Subcutaneous abdominal adipose tissue (tissue), 5 donors: ENCODE results near the gene FLOT1.
"Not testable (repeated sequence)": the region's sequence is repeated elsewhere in the genome, so short reads cannot be mapped to it uniquely, and the experiment has no call there.

ENCODE experiments used
- H3K27ac ChIP-seq: one replicate; pipeline ENCODE4 v1.7.0; 2013; ENCODE audit warnings: low read depth, mild to moderate bottlenecking, inconsistent platforms, low read length, moderate library complexity
- H3K27me3 ChIP-seq, 5 donors: one replicate each; pipeline ENCODE4 v1.7.0; 2013; ENCODE audit warnings: low read length in 5 of 5, inconsistent platforms in 1 of 5; ENCODE audit not compliant: control insufficient read depth in 5 of 5, insufficient read depth in 4 of 5
- H3K36me3 ChIP-seq, 5 donors: one replicate each; pipeline ENCODE4 v1.7.0; 2013; ENCODE audit warnings: low read length in 5 of 5; ENCODE audit not compliant: control insufficient read depth in 5 of 5, insufficient read depth in 5 of 5
- H3K4me1 ChIP-seq, 5 donors: one replicate each; pipeline ENCODE4 v1.7.0; 2013; ENCODE audit warnings: low read length in 5 of 5, mild to moderate bottlenecking in 3 of 5, moderate library complexity in 1 of 5; ENCODE audit not compliant: control insufficient read depth in 5 of 5, insufficient read depth in 5 of 5
- H3K4me3 ChIP-seq, 5 donors: one replicate each; pipeline ENCODE4 v1.7.0; 2013; ENCODE audit warnings: low read length in 5 of 5, low read depth in 1 of 5
- H3K9ac ChIP-seq, 5 donors: one replicate each; pipeline ENCODE4 v1.7.0; 2013; ENCODE audit warnings: low read length in 5 of 5, mild to moderate bottlenecking in 4 of 5, moderate library complexity in 3 of 5
- H3K9me3 ChIP-seq, 5 donors: one replicate each; pipeline ENCODE4 v1.7.0; 2013; ENCODE audit warnings: low read length in 5 of 5; ENCODE audit not compliant: control insufficient read depth in 5 of 5
- donor health status: healthy.
- donor health status: healthy.
- donor health status: healthy.
- donor health status: healthy.
- donor health status: healthy.

FLOT1 gene

GRCh38 chr6:30760549-30760948 lies 18.1 kb upstream of the FLOT1 start:
- Histone ChIP-seq H3K27me3 (peaks cover 0 to 3% (median 0%) of the 10 kb centered on the region in 5 donors), H3K4me3 (no peak overlapping the region), H3K4me1 (peaks cover 0 to 31% (median 6%) of the 10 kb centered on the region in 5 donors), H3K9ac (no peak overlapping the region), H3K36me3 (no peaks in the 10 kb centered on the region), H3K27ac (no peak overlapping the region), H3K9me3 (no peaks in the 10 kb centered on the region)

GRCh38 chr6:30759575-30760239 lies 17.2 kb upstream of the FLOT1 start:
- no peaks in the 10 kb centered on the region for H3K9me3 ChIP-seq
- no peak overlapping the region for H3K27ac ChIP-seq
- H3K4me3 ChIP-seq, result no peak overlapping the region
- no peaks in the 10 kb centered on the region for H3K36me3 ChIP-seq
- peaks cover 0 to 3% (median 0%) of the 10 kb centered on the region in 5 donors for H3K27me3 ChIP-seq
- no peak overlapping the region for H3K9ac ChIP-seq
- peaks cover 0 to 31% (median 6%) of the 10 kb centered on the region in 5 donors for H3K4me1 ChIP-seq

GRCh38 chr6:30757261-30757904 lies 14.9 kb upstream of the FLOT1 start:
- Histone ChIP-seq H3K36me3 (no peaks in the 10 kb centered on the region), H3K4me1 (peaks cover 0 to 41% (median 14%) of the 10 kb centered on the region in 5 donors), H3K27ac (no peak overlapping the region), H3K9ac (no peak overlapping the region), H3K4me3 (no peak overlapping the region), H3K27me3 (no peaks in the 10 kb centered on the region), H3K9me3 (no peaks in the 10 kb centered on the region)

DNA sequence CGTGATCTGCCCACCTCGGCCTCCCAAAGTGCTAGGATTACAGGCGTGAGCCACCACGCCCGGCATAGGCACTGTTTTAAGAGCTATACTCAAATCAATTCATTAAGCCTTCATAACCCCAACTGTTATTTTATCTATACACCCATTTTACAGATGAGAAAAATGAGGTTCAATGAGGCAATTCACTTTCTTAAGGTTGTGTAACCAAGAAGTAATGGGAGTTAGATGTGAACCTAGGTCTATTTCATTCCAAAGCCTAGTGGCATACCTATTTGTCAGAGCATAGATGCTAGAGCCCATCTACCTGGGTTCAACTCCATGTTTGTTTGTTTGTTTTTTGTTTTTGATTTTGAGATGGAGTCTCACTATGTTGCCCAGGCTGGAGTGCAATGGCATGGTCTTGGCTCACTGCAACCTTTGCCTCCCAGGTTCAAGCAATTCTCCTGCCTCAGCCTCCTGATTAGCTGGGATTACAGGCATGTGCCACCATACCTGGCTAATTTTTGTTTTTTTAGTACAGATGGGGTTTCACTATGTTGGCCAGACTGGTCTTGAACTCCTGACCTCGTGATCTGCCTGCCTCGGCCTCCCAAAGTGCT lies 14.0 kb upstream of the FLOT1 start:
- H3K4me3 ChIP-seq, H3K27me3 ChIP-seq, H3K27ac ChIP-seq, H3K36me3 ChIP-seq, H3K9ac ChIP-seq, H3K9me3 ChIP-seq: not testable (repeated sequence)
- peaks cover 4 to 50% (median 20%) of the 10 kb centered on the region in 5 donors for H3K4me1 ChIP-seq

DNA sequence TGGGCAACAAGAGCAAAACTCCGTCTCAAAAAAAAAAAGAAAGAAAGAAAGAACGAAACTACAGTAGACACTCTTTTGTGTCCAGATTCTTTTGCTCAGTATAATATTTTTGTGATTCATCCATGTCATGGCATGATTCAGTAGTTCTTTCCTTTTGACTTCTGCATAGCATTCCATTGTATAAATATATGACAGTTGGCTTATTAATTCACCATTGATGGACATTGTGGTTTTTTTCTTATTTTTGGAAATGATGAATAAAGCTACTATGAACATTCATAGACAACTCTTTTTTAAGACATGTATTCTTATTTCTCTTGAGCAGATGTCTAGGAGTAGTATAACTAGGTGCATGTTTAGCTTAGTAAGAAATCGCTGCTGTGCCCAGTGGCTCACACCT lies 12.1 kb upstream of the FLOT1 start:
- Histone ChIP-seq H3K27ac (no peak overlapping the region), H3K36me3 (no peaks in the 10 kb centered on the region), H3K9ac (no peak overlapping the region), H3K4me1 (peaks cover 5 to 41% (median 18%) of the 10 kb centered on the region in 5 donors), H3K4me3 (no peak overlapping the region), H3K27me3 (no peaks in the 10 kb centered on the region), H3K9me3 (no peaks in the 10 kb centered on the region)

GRCh38 chr6:30752157-30752927 lies 9.9 kb upstream of the FLOT1 start:
- H3K9ac ChIP-seq, result peak overlapping the region in 4 of 5 donors; percentile 56 to 74 (median 66)
- no peak overlapping the region for H3K4me3 ChIP-seq
- peaks cover 5 to 35% (median 32%) of the 10 kb centered on the region in 5 donors for H3K4me1 ChIP-seq
- no peaks in the 10 kb centered on the region for H3K9me3 ChIP-seq
- H3K36me3 ChIP-seq, result no peaks in the 10 kb centered on the region
- no peaks in the 10 kb centered on the region for H3K27me3 ChIP-seq
- H3K27ac ChIP-seq, result peak overlapping the region; percentile 97

GRCh38 chr6:30750379-30750668 lies 7.8 kb upstream of the FLOT1 start:
- Histone ChIP-seq H3K27me3 (no peaks in the 10 kb centered on the region), H3K27ac (no peak overlapping the region), H3K36me3 (no peaks in the 10 kb centered on the region), H3K9ac (no peak overlapping the region), H3K4me1 (peaks cover 5 to 33% (median 27%) of the 10 kb centered on the region in 5 donors), H3K4me3 (no peak overlapping the region), H3K9me3 (no peaks in the 10 kb centered on the region)

- Histone ChIP-seq H3K27ac (no peak overlapping the region), H3K4me1 (peaks cover 5 to 38% (median 31%) of the 10 kb centered on the region in 5 donors), H3K9me3 (no peaks in the 10 kb centered on the region), H3K4me3 (no peak overlapping the region), H3K9ac (no peak overlapping the region), H3K27me3 (no peaks in the 10 kb centered on the region), H3K36me3 (no peaks in the 10 kb centered on the region)
Measured at GRCh38 chr6:30749554-30750378, 7.3 kb upstream of the FLOT1 start.

DNA sequence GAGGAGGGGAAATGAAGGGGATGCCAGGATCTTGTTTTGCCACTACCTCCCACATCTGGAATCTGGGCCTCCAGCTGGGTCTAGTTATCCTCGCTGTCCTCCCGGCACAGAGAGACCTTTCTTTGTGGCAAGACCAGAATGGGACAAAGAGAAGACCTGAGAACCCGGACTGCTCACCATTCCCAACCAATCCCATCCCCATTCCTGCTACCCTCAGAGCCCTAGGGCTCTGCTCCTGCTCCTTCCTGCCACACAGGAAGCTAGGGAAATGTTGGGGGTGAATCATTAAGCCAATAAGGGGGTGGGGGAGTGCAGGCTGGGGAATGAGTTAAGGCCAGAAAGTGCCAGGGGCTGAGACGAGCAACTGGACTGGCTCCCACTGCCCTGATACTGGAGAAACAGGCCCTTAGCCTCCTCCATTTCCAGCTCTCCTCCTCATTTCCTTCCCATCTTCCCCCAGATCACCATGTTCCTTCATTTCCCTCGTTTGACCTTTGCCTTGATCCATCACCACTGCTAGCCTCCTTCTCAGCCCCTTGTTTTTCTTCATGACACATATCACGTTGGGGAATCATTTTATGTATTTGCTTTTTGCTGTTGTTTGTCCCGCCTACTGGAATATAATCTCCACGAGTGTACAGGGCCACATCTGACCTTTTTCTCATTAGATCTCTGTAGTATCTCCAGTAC lies 6.5 kb upstream of the FLOT1 start:
- Histone ChIP-seq H3K9me3 (no peaks in the 10 kb centered on the region), H3K27me3 (no peaks in the 10 kb centered on the region), H3K36me3 (no peaks in the 10 kb centered on the region), H3K27ac (no peak overlapping the region), H3K4me3 (no peak overlapping the region), H3K9ac (no peak overlapping the region), H3K4me1 (peaks cover 6 to 43% (median 37%) of the 10 kb centered on the region in 5 donors)
